Keratinocyte (primary cell): ENCODE measurements around the gene FAM24B.

ENCODE experiments used
- EZH2 ChIP-seq: IDR thresholded peaks from one replicate; pipeline ENCODE4 v1.6.1; 2012; ENCODE audit warnings: inconsistent platforms, mild to moderate bottlenecking, low read length, moderate library complexity
- TF ChIP-seq, protein P1 (sequence below), 3 experiments: IDR thresholded peaks in 1 of 3; conservative IDR thresholded peaks in 1 of 3; optimal IDR thresholded peaks in 1 of 3; 2 replicates in 2 of 3; 3 replicates in 1 of 3; pipeline versions ENCODE3 to v1.5.1; 2011; ENCODE audit warnings: low read length in 3 of 3, mild to moderate bottlenecking in 3 of 3, moderate library complexity in 2 of 3, control low read depth in 1 of 3, inconsistent platforms in 1 of 3; ENCODE audit not compliant: insufficient read depth in 2 of 3; ENCODE audit errors: extremely low read depth in 1 of 3

DNA sequence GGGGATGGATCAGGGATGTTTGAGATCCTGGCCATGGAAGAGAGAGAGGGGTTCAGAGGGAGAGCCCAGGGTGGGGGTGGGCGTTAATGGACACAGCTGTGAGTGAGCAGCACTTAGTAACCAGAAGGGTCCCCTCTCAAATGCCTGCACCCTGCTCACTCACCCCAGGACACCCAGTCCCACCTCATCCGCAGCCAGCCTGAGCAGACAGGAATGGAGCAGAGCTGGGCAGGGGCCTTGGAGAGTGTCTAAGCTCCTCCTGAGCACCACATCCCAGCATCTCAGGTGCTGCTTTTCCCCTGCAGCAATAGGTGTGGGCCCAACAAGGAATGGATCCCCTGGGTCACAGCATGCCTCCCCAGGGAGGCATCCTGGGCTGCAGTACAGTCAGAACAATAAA, 36.3 kb upstream of the FAM24B start:
- TF ChIP-seq, protein P1, sequence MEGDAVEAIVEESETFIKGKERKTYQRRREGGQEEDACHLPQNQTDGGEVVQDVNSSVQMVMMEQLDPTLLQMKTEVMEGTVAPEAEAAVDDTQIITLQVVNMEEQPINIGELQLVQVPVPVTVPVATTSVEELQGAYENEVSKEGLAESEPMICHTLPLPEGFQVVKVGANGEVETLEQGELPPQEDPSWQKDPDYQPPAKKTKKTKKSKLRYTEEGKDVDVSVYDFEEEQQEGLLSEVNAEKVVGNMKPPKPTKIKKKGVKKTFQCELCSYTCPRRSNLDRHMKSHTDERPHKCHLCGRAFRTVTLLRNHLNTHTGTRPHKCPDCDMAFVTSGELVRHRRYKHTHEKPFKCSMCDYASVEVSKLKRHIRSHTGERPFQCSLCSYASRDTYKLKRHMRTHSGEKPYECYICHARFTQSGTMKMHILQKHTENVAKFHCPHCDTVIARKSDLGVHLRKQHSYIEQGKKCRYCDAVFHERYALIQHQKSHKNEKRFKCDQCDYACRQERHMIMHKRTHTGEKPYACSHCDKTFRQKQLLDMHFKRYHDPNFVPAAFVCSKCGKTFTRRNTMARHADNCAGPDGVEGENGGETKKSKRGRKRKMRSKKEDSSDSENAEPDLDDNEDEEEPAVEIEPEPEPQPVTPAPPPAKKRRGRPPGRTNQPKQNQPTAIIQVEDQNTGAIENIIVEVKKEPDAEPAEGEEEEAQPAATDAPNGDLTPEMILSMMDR (optimal IDR thresholded peaks at IDR 0.05 in 1 of 3, IDR thresholded peaks at IDR 0.05 in 1 of 3, conservative IDR thresholded peaks at IDR 0.05 in 1 of 3; ENCODE audit: extremely low read depth in 1 of 3, insufficient read depth in 2 of 3, low read length in 3 of 3) = no peak
- TF ChIP-seq EZH2 = no peak
